Gastroesophageal sphincter (tissue), 3 donors: ENCODE results near the gene SF3B6.

Experiments used
- CTCF ChIP-seq, 4 experiments: fragments of 200-600 bp in 2 of 4; fragments of 450-650 bp in 2 of 4; sonication (generic) in 1 of 4; IDR thresholded peaks; one replicate each; pipeline ENCODE4 v1.5.1; 2017 to 2019; ENCODE audit warnings: antibody characterized with exemption in 4 of 4, mild to moderate bottlenecking in 2 of 4, moderate library complexity in 2 of 4
- EP300 ChIP-seq: sonication (generic); formaldehyde crosslinking; IDR thresholded peaks from one replicate; pipeline ENCODE4 v1.6.1; 2017; ENCODE audit warnings: antibody characterized with exemption, mild to moderate bottlenecking
- POLR2A ChIP-seq, 2 donors: fragments of 450-650 bp; IDR thresholded peaks; one replicate each; pipeline ENCODE4 v1.6.1; 2017; ENCODE audit warnings: antibody characterized with exemption in 2 of 2, mild to moderate bottlenecking in 2 of 2, moderate library complexity in 1 of 2

GRCh38 chr2:24104906-24105305, 28.8 kb upstream of the SF3B6 start:
- TF ChIP-seq EP300 = no peak
- no peak for TF ChIP-seq CTCF (IDR thresholded peaks at IDR 0.05)
- TF ChIP-seq POLR2A (IDR thresholded peaks at IDR 0.05) = no peak
